Caco-2 (cell line): ENCODE data around the gene MAGIX. TPM values are rescaled to one million over a fixed set of nuclear protein-coding genes. Genes with fewer than 3 reads are reported as not detected.

Experiments
- BruUV-seq: library from RNA; stranded (reverse); fragments of 400-500 nt; replicated peaks from 2 replicates; lab custom pipeline; 2021; lab: Mats Ljungman, UMichigan
- CTCF ChIA-PET: fragments of 300-600 bp; sonication (Branson Sonifier 250); formaldehyde crosslinking; loops from one replicate; lab custom pipeline; 2022; ENCODE audit warnings: antibody characterized with exemption; lab: Charles Lee
- POLR2A ChIA-PET: fragments of 300-600 bp; sonication (Branson Sonifier 250); formaldehyde crosslinking; loops from one replicate; lab custom pipeline; 2022; ENCODE audit warnings: antibody characterized with exemption; lab: Charles Lee
- DNase-seq, 2 experiments: peaks; one replicate each; pipeline versions ENCODE4 v3.0.0 to v3.0.0-alpha.2; 2020 to 2022
- H3K27me3 ChIP-seq: replicated peaks from 2 replicates; pipeline ENCODE4 v1.6.0; 2011; ENCODE audit warnings: low read length; ENCODE audit not compliant: control insufficient read depth, insufficient read depth
- H3K36me3 ChIP-seq: 2 replicates; pipeline ENCODE4 v1.5.1; 2011; ENCODE audit warnings: low read length; ENCODE audit not compliant: control insufficient read depth, insufficient read depth
- H3K4me1 ChIP-seq: fragments of 250-450 bp; sonication (Bioruptor Pico); 2 replicates; pipeline ENCODE4 v1.5.1; 2020; ENCODE audit warnings: mild to moderate bottlenecking
- H3K4me3 ChIP-seq: 2 replicates; pipeline ENCODE4 v1.5.1; 2011; ENCODE audit warnings: low read depth, mild to moderate bottlenecking, control low read depth, low read length
- H3K9me3 ChIP-seq: fragments of 250-450 bp; sonication (Bioruptor Pico); 2 replicates; pipeline ENCODE4 v1.5.1; 2020; ENCODE audit warnings: mild to moderate bottlenecking, moderate library complexity
- H3K27ac Mint-ChIP-seq: one replicate; pipeline ENCODE4 v1.8.0; 2022; ENCODE audit warnings: mixed read lengths; ENCODE audit not compliant: unreplicated experiment
- H3K27me3 Mint-ChIP-seq: one replicate; pipeline ENCODE4 v1.8.0; 2022; ENCODE audit warnings: mixed read lengths; ENCODE audit not compliant: insufficient read depth, unreplicated experiment
- H3K36me3 Mint-ChIP-seq: one replicate; pipeline ENCODE4 v1.8.0; 2022; ENCODE audit warnings: mild to moderate bottlenecking, mixed read lengths; ENCODE audit not compliant: insufficient read depth, unreplicated experiment
- H3K4me1 Mint-ChIP-seq: one replicate; pipeline ENCODE4 v1.8.0; 2022; ENCODE audit warnings: low read depth, mixed read lengths; ENCODE audit not compliant: unreplicated experiment
- H3K4me3 Mint-ChIP-seq: one replicate; pipeline ENCODE4 v1.8.0; 2022; ENCODE audit warnings: mild to moderate bottlenecking, moderate library complexity, mixed read lengths; ENCODE audit not compliant: unreplicated experiment
- H3K9me3 Mint-ChIP-seq: one replicate; pipeline ENCODE4 v1.8.0; 2022; ENCODE audit warnings: mixed read lengths; ENCODE audit not compliant: unreplicated experiment
- intact Hi-C: fragments of 100-400 bp; cut with micrococcal nuclease; formaldehyde crosslinking; loops from one replicate; pipeline ENCODE4 v1.10.0; 2022; ENCODE audit not compliant: unreplicated experiment
- total RNA-seq: library from RNA; stranded (reverse); gene quantifications from 2 replicates; pipeline ENCODE4 v1.2.3, GENCODE V29; 2022
- TF ChIP-seq, protein P1 (sequence below), 2 experiments: fragments of 200-600 bp in 1 of 2; IDR thresholded peaks; 1 replicate in 1 of 2; 2 replicates in 1 of 2; pipeline versions ENCODE4 v1.5.1 to v1.8.0; 2011 to 2022; ENCODE audit warnings: antibody characterized with exemption in 1 of 2, control low read depth in 1 of 2, inconsistent platforms in 1 of 2, low read depth in 1 of 2, low read length in 1 of 2, mild to moderate bottlenecking in 1 of 2, moderate library complexity in 1 of 2; ENCODE audit not compliant: insufficient read depth in 1 of 2, severe bottlenecking in 1 of 2, unreplicated experiment in 1 of 2

The MAGIX gene
- total RNA-seq, 1 experiment from 2014 or later: 1.5 TPM

- Mint-ChIP-seq H3K9me3 (no peaks in the 10 kb centered on the region), H3K27ac (peak overlapping the region; percentile 93), H3K27me3 (no peaks in the 10 kb centered on the region), H3K4me1 (no peaks in the 10 kb centered on the region), H3K36me3 (no peaks in the 10 kb centered on the region), H3K4me3 (peak overlapping the region; percentile 98)
- H3K27me3 ChIP-seq: no peaks in the 10 kb centered on the region
- TF ChIP-seq, protein P1, sequence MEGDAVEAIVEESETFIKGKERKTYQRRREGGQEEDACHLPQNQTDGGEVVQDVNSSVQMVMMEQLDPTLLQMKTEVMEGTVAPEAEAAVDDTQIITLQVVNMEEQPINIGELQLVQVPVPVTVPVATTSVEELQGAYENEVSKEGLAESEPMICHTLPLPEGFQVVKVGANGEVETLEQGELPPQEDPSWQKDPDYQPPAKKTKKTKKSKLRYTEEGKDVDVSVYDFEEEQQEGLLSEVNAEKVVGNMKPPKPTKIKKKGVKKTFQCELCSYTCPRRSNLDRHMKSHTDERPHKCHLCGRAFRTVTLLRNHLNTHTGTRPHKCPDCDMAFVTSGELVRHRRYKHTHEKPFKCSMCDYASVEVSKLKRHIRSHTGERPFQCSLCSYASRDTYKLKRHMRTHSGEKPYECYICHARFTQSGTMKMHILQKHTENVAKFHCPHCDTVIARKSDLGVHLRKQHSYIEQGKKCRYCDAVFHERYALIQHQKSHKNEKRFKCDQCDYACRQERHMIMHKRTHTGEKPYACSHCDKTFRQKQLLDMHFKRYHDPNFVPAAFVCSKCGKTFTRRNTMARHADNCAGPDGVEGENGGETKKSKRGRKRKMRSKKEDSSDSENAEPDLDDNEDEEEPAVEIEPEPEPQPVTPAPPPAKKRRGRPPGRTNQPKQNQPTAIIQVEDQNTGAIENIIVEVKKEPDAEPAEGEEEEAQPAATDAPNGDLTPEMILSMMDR (IDR thresholded peaks at IDR 0.05; ENCODE audit: insufficient read depth in 1 of 2, low read depth in 1 of 2, low read length in 1 of 2, severe bottlenecking in 1 of 2, unreplicated experiment in 1 of 2): no peak
- peak overlapping the region; percentile 63 for H3K4me3 ChIP-seq
- ChIA-PET POLR2A (interaction anchor here (0.6 to 1.2 kb wide), 3 partner anchors 36 to 153 kb away, joined by 3 to 8 read pairs (median 7); partner anchors contain the start of gene GRIPAP1), CTCF (interaction anchor here (0.6 to 1.0 kb wide), 10 partner anchors 17 to 540 kb away, joined by 3 to 27 read pairs (median 4); partner anchors contain the start of genes HDAC6, PLP2 and TFE3)
- DNase-seq: peak in 1 of 2 experiments; percentile 49
- TSS peak; percentile 90 for BruUV-seq
- H3K9me3 ChIP-seq: no peaks in the 10 kb centered on the region
- no peaks in the 10 kb centered on the region for H3K4me1 ChIP-seq
- intact Hi-C loops: no loop called here
- no peaks in the 10 kb centered on the region for H3K36me3 ChIP-seq
These were observed 7.2 kb upstream of the MAGIX start for GRCh38 chrX:49155243-49155899.

- CTCF ChIA-PET: interaction anchor here (0.6 to 1.0 kb wide), 10 partner anchors 16 to 541 kb away, joined by 3 to 27 read pairs (median 4); partner anchors contain the start of genes HDAC6, PLP2 and TFE3
- H3K9me3 ChIP-seq: no peaks in the 10 kb centered on the region
- H3K9me3 Mint-ChIP-seq: no peaks in the 10 kb centered on the region
- intact Hi-C loops: no loop called here
- no peaks in the 10 kb centered on the region for H3K27me3 ChIP-seq
- BruUV-seq: no TSS peak
- peak overlapping the region; percentile 98 for H3K4me3 Mint-ChIP-seq
- TF ChIP-seq, protein P1 (IDR thresholded peaks at IDR 0.05; ENCODE audit: insufficient read depth in 1 of 2, low read depth in 1 of 2, low read length in 1 of 2, severe bottlenecking in 1 of 2, unreplicated experiment in 1 of 2): peak; percentile 41 to 73
- no peaks in the 10 kb centered on the region for H3K4me1 Mint-ChIP-seq
- H3K4me1 ChIP-seq: no peaks in the 10 kb centered on the region
- no peaks in the 10 kb centered on the region for H3K36me3 Mint-ChIP-seq
- peak overlapping the region; percentile 63 for H3K4me3 ChIP-seq
- no peaks in the 10 kb centered on the region for H3K27me3 Mint-ChIP-seq
- POLR2A ChIA-PET: interaction anchor here (0.6 to 1.2 kb wide), 3 partner anchors 35 to 154 kb away, joined by 3 to 8 read pairs (median 7); partner anchors contain the start of gene GRIPAP1
- DNase-seq: peak; percentile 89 to 91
- H3K36me3 ChIP-seq: no peaks in the 10 kb centered on the region
- H3K27ac Mint-ChIP-seq: peak overlapping the region; percentile 93
These were observed 6.4 kb upstream of the MAGIX start for GRCh38 chrX:49155900-49156837.

DNA sequence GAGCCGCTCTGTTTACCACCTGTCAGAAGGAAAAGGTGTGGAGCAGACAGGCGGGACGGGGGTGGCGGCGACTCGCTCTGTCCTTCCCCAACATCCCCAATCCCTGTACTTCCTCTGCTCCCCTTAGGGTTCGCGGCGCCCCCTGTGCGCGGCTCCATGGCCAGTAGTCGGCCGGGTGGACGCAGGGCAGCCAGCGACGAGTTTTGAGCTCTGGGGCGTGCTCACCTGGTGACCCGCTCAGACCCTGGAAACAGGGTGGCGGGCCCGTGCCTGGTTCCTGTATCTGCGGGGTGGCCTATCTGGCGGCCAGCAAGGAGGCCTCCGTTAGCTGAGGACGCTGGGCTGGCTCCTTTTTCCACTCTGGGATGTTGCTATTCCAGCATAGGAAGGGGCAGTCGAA is 5.4 kb upstream of the MAGIX start:
- BruUV-seq: no TSS peak
- no peaks in the 10 kb centered on the region for H3K36me3 Mint-ChIP-seq
- H3K4me3 Mint-ChIP-seq: no peak overlapping the region
- Histone ChIP-seq H3K36me3 (no peaks in the 10 kb centered on the region), H3K4me3 (no peak overlapping the region), H3K4me1 (no peaks in the 10 kb centered on the region), H3K27me3 (no peaks in the 10 kb centered on the region), H3K9me3 (no peaks in the 10 kb centered on the region)
- POLR2A ChIA-PET: no interaction called here
- DNase-seq: no peak
- no peaks in the 10 kb centered on the region for H3K4me1 Mint-ChIP-seq
- H3K27ac Mint-ChIP-seq: no peak overlapping the region
- CTCF ChIA-PET: no interaction called here
- TF ChIP-seq, protein P1 (IDR thresholded peaks at IDR 0.05; ENCODE audit: insufficient read depth in 1 of 2, low read depth in 1 of 2, low read length in 1 of 2, severe bottlenecking in 1 of 2, unreplicated experiment in 1 of 2): no peak
- H3K9me3 Mint-ChIP-seq: no peaks in the 10 kb centered on the region
- H3K27me3 Mint-ChIP-seq: no peaks in the 10 kb centered on the region
- intact Hi-C loops: no loop called here
